Fibroblast of peridontal ligament (primary cell): ENCODE measurements around the gene LY9.

Experiments
- DNase-seq: peaks from one replicate; pipeline ENCODE4 v3.0.0-alpha.2; 2010; ENCODE audit errors: extremely low read depth

Gene LY9

DNA sequence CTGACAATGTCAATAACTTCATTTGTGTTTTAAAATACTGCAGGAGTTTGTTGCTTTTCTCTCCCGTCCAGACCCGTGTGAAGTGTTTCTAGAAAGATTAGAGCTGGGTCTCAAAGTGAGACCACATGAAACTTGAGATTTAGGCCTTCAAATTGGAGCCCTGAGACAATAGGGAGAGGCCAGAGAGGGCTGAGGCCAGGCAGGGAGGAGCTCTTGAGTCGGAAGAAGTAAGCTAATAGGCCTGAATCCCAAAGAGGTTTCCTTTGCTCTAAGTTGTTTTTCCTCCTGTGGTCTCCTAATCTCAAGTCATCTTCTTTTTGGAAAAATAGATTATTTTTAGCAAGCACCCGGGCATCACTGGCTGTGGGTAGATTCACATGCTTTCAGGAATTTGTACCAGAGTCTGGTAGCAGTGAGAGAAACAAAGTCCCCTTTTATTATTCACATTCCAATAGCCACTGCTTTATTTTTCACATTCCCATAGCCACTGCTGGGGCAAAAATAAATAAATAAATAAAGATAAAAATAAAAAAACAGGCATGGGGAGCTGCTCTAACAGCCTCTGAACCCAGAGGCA, 41.1 kb downstream of the LY9 start:
- no peak for DNase-seq

DNA sequence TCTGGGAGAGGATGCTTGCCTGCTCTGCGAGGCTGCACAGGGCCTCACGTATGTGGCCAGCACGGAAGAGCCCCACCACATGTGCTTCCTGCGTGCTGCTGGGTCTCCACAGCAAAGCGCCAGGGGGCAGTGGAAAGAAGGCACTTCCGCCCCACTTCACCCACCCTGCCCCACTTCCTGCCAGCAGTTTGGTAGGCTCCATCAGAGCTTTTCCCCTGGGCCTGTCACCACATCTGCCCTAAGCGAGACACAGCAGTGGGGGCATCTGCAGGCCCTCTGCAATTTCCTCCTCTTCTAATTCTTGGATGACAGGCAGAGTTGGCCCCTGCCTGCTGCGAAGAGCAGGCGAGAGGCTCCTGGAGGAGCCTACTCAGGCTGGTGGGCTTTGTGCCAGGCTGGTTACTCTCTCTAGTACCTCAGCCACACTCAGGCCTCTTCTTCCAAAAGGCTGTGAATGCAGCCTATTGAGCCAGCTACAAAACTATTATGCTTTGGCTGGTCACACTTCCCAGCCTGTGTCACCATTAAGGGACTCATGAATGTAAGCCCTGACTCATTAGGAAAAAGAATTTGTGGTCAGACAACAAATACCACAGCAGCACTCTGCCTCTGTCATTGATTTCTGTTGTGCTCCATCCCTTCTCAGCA, 41.7 kb downstream of the LY9 start:
- no peak for DNase-seq

DNA sequence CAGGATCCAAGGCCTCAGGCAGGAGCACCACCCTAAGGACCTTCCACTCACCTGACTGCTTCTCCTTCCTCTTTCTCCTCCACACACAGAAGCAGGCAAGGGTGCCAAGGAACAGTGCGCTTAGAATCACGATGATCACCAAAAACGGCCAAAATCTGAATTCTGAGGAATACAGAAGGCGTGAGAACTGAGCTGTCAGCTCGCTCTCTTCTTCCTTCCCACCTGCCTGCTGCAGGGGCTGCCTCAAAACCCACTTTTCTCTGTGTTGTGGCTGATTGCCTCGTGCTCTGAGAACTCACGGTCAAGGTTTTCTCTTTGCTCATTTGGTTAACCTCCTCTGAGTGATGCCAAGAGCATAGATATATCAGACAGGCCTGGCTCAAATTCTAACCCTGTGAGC, 42.9 kb downstream of the LY9 start:
- no peak for DNase-seq

DNA sequence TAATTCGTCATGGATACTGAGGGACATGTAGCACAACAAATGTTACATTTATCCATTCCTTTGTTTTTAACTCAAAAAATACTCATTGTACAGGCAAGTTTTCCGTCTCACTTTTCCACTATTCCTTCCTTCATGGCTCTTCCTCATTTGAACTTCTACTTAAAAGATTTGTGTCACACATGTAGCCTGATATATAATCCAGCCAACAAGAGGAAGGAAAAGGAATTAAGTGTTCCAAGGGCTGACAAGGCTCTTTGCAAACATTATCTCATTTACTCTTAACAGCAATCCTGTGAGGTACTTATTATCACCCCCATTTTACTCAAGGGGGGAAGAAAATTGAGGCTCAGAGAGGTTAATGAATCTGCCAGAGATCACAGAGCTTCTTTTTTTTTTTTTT, 43.8 kb downstream of the LY9 start:
- DNase-seq, result no peak

DNA sequence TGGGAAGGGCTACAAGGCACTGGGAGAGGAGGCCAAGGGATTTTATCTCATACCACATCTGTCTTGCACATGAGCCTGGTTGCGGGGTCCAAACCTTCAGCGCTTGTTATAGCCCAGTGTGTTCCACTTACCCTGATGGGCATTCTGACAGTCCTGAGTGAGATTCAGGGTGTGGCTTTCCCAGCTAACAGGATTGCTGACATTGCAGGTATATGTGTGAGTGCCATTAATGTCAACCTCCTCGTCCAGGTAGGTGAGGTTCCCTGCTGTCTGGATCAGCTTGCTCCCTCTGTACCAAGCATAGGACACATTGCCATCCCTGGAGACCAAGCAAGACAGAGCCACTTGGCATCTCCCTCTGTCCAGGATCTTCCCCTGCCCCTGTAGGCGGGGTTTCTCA, 45.1 kb downstream of the LY9 start:
- DNase-seq, result no peak

DNA sequence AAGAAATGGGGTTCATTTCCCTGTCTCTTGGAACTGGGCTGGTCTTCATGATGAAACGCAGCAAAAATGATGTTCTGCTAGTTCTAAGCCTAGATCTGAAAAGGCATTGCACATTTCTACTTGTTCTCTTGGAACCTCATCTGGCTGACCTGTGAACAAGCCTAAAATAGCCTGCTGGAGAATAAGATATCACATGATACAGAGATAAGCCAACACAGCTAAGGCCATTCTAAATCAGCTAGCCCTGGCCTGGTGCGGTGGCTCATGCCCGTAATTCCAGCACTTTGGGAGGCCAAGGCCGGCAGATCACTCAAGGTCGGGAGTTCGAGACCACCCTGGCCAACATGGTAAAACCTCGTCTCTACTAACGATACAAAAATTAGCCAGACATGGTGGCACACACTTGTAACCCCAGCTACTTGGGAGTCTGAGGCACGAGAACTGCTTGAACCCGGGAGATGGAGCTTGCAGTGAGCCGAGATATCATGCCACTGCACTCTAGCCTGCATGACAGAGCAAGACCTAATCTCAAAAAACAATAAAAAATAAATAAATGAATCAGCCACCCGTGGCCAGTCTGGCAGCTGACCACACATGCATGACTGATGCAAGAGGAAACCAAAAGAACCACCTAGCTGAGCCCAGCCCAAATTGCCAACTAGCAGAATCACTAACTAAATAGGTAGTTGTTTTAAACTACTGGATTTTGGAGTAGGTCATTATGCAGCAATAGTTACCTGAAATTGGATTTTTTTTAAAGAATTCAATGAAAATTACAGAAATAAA, 48.7 kb downstream of the LY9 start:
- DNase-seq, result no peak

DNA sequence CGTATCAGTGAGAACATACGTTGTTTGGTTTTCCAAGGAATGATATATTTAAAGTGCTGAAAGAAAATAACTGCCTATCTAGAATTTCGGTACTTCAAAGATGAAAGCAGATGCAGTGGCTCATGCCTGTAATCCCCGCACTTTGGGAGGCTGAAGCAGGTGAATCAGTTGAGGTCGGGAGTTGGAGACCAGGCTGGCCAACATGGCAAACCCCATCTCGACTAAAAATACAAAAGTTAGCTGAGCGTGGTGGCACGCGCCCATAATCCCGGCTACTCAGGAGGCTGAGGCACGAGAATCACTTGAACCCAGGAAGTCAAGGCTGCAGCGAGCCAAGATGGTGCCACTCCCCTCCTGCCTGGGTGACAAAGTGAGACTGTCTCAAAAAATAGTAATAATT, 50.3 kb downstream of the LY9 start:
- DNase-seq, result no peak

DNA sequence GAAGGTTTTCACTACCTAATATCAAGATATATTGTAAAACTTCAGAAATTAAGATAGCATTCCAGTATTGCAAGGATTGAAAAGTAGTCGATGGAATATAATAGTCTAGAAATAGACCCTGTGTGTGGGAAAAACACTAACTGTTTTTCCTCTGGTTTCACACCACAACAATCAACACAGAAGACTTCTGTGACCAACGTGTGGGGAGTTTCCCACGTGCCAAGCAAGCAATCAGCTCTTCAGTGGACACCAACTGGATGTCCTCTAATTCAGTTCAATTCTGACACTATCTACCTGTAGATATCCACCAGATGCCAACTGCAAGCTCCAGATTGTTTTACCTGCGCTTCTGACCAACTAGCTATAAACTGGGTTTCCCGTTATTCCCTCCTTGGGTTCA, 54.6 kb downstream of the LY9 start:
- no peak for DNase-seq

DNA sequence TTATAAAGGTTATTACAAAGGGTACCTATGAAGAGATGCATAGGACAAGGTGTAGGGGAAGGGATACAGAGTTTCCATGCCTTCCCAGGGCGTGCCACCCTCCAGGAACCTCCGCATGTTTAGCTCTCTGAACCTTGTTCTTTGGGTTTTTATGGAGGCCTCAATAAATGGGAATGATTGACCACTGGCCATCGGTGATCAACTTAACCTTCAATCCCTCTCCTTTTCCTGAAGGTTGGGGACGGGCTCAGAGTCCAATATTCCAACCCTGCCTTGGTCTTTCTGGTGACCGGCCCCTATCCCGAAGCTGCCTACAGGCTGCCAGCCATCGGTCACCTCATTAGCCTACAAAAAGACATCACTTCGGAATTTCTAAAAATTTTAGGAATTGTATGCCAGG, 55.0 kb downstream of the LY9 start:
- DNase-seq, result no peak

DNA sequence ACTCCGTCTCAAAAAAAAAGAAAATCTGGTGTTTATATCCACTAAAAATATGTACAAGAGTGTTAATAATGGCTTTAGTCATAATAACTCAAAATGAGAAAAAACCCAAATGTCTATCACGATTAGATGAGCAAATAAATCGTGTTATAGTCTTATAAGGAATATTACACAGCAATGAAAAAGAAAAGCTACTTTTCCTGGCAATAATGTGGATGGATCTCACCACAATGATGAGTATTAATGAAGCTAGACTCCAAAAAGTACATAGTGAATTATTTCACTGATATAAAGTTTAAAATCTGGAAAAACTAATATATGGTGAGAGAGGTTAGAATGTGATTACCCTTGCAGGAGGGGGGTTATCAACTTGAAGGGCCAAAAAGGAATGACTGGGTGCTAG, 57.0 kb downstream of the LY9 start:
- DNase-seq, result no peak

DNA sequence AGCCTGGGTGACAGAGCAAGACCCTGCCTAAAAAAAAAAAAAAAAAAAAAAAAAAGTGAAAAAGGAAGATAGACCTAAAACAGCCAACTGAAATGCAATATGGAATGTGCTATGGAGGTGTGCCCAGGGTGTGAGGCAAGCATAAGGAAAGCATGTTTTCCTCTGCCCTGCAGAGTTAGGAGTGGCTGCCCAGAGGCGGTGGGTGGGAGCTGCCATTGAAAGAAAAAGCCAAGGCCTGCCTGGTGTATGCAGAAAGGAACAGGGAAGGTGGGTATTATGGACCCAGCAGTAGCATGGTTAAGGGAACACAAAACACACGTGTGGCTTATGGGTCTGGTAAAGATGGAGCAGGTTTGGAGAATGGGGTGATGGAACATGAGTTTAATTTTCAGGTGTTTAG, 57.8 kb downstream of the LY9 start:
- no peak for DNase-seq

DNA sequence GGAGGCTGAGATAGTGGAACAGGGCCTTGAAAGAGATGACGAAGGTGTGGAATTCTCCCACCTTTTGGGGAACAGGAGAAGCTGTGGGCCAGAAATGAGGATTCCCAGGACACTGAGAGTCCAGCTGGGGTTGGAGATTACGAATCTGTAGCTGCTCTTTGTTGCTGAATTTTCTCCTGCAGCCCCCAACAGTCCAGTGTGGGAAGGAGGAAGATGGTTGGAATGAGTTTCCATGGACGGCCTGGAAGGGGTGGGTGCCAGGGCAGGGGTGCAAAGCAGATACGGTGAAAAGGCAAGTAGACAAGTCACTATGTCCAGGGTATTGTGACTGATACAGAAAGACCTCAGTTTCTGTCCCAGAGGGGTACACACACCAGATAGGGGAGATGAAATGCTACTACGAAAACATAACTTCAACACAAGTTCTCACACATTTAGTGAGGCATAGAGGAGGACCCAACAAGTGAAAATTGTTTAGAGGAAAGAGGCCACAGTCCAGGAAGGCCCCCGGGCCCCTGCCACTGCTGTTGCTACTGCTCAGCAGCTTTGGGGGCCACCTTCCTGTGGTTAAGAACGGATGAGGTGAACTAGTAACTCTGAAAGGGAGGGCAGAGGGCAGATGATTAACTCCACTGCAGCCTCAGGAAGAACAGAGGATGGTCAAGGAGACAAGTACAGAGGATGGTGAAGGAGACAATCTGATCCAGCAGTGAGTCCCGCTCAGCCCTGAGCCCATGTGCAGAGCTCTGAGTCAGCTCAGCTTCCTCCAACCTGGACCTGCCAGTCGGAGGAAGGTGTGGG, 59.4 kb downstream of the LY9 start:
- no peak for DNase-seq

DNA sequence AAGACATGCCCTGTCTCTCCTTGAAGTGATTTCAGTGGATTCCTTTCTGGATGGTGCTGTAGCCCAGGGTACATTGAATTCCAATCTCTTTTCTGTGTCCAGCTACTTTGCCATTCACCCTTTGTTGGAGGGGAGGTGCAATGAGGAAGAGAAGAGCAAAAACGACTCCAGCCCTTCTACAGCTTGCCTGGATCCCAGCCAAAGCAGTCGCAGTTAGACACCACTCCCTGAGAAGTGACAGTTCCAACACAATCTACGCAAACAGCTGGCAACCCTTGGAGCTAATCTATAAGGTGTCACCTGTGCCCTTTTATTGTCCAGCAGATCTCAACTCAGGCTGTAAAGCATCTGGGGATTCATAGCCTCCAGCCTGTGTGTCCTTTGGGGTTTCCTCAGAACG, 62.1 kb downstream of the LY9 start:
- DNase-seq, result no peak

DNA sequence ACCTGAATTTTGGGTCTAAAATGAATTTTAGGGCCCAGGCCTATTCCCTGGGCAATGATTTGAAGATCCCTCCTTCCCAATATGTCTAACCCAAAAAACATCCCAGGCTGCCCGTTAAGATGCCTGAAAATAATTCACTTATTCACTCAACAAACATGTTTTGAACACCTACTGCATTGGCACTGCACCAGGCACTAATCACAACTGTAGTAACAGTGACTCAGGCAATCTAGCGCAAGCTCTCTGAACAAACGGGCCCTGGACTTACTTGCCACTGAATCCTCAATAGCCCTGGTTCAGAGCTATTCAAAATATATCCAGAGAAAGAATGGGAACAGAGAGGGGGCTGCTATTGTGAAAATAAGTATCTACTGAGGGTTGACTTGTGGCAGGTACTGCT, 62.5 kb downstream of the LY9 start:
- no peak for DNase-seq

DNA sequence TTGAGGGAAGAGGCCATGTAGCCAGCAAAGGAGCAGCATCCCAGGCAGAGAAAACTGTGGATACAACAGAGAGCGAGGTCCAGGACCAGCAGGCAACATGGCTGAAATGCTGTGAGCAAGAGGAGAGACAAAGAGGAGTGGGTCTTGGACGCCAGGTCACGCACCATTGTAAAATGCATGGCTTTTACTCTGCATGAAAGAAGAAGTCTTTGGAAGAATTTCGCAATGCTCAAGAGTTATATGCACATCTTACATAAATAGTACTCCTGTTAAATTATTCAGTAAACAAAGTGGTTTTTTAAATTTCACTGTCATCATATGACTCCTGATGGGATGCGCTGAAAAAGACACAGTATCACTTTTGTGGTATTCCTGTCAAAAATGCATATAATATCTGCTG, 63.2 kb downstream of the LY9 start:
- DNase-seq, result no peak

DNA sequence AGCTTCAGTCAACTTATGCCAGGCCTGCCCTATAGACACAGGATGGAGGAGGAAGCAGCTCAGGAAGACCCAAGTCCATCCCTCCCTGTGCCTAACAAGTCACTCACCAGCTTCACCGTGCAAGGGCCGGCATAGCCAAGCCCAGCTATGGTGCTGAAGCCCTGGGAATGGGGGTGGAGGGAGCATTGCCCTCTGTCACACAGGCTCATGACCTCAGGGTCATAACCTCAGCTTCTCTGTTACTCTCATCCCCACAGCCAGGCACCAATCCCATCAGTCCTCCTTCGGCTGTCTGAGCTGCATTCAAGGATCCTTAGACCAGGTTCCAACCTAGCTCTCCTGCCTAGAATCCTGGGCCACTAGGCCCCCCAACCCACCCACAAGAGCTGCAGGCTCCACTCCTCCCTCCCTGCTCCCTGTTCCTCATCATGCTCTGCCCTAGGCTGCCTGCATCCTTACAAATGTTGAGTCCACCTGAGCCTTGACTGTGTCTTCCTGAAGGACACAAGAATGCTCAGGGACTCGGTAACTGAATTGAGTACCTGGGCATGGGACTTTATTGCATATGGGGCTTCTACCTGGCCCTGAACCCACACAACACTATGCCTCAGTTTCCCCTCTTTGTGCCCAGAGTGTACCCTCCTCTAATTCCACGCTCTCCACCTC, 65.0 kb downstream of the LY9 start:
- DNase-seq, result no peak

DNA sequence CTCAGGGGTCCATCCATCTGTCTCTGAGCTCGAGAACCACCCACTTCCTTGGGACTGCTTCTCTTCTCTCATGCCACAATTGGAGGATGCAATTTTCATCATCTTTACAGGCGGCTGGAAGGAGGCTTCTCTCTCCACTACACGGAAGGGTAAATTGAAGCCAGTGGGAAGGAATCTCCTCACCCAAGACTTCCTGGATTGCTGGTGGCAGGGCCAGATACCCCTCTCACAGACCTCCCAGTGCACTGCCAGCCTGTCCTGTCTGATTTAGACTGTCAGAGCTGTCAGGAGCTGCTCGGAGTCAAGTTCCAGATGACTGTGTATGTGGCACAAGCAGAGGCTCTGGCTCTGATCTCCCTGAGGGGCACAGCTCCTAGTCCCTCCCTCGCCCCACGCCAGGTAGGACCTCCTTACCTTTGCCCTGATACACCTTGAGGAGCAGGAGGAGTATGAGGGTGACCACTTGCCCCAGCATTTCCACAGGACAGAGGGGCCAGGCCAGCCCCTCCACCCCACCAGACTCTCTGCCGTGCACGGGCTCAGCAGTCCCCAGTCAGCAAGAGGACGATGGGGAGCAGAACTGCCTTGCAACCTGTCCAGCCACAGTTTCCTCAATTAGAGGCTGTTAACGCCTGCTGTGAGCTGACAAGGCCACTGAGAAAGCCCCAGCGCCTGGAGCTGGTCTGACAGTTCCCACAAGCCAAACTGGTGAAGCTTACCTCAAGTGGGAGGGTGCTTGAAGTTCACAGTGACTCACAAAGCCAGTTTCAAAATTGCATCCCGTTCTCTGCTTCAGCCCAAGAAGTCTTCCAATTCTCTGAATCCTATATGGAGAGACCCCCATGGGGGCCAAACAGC, 66.5 kb downstream of the LY9 start, which contains the start of gene CD244:
Gene CD244 (minus strand): TSS at position 685 of the 858 bp plus-strand sequence. CDS start 210 bp downstream, at position 475.
- DNase-seq, result no peak

DNA sequence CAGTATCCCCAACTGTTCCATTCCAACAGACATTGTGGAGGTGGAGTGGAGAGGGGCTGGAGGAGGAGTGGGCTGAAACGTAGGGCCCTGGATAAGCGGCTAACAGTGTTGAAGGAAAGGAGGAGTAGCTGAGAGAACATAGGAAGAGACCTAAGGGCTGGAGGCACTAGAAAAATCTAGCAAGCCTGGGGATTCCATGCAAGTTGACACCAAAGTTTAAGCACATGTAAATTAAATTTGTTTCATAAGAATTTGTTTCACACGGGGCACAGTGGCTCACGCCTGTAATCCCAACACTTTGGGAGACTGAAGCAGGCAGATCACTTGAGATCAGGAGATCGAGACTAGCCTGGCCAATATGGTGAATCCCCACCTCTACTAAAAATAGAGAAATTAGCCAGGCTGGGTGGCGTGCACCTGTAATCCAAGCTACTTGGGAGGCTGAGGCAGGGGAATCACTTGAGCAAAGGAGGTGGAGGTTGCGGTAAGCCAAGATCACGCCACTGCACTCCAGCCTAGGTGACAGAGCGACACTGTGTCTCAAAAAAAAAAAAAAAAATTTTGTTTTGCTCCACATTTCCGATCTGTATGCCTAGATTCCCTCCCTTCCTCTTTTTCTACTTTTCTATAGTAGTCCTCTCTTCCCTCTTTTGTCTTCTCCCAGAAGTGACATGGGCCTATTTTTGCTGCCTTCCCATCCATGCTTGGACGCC, 67.2 kb downstream of the LY9 start:
- no peak for DNase-seq

DNA sequence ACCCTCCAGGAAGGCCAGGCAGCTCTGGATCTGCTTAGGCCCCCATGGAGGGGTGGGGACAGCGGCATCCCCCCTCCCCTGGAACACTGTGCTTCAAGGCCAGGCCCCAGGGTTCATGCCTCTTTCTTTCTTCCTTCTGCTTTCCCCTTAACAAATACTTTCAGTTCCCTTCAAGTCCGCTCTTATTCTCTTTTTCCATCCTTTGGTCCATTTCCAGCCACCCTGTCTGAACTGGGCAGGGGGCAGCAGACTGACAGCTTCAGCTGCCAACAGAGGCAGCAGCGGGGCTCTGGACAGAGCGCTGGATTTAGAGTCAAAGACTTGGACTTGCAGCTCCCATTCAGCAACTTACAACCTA, 67.8 kb downstream of the LY9 start:
- DNase-seq, result no peak

DNA sequence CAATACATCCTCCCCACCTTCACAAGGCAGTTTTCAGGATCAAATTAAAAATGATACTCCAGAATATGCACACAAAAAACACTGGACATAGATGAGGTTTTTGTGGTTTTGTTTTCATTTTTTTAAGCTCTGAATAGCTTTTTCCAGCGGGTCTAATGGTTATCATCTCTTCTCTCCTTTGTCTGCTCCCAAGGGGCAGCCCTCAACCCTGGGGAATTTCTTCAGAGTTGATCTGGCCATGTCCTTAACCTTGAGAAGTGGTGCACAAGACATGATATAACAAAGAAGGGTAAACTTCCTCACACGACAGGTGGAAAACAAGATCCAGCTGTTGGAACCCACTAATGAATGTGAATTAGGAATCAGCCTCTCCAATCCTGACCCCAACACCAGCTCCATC, 68.2 kb downstream of the LY9 start:
- no peak for DNase-seq
